BLaER1 treated with 17β-estradiol and CSF1 and Interleukin-3, amounts not matched to agents 10 nM and 100 nM (cell line): ENCODE results near the gene GTPBP3.

Source experiments
- H3K27ac ChIP-seq, 11 experiments: shearing (Covaris generic); formaldehyde crosslinking; 2 replicates each; pipeline ENCODE4 v1.8.1; 2022
- H3K27me3 ChIP-seq, 11 experiments: shearing (Covaris generic); formaldehyde crosslinking; 2 replicates each; pipeline ENCODE4 v1.8.1; 2022
- H3K36me3 ChIP-seq, 11 experiments: shearing (Covaris generic); formaldehyde crosslinking; 2 replicates each; pipeline ENCODE4 v1.8.1; 2022
- H3K4me1 ChIP-seq, 10 experiments: shearing (Covaris generic); formaldehyde crosslinking; 2 replicates each; pipeline ENCODE4 v1.8.1; 2022
- H3K4me2 ChIP-seq, 11 experiments: shearing (Covaris generic); formaldehyde crosslinking; 2 replicates each; pipeline ENCODE4 v1.8.1; 2022
- H3K4me3 ChIP-seq, 10 experiments: shearing (Covaris generic); formaldehyde crosslinking; 2 replicates each; pipeline ENCODE4 v1.8.1; 2022
- H3K9ac ChIP-seq, 11 experiments: shearing (Covaris generic); formaldehyde crosslinking; 2 replicates each; pipeline ENCODE4 v1.8.1; 2022
- H3K9me3 ChIP-seq, 11 experiments: shearing (Covaris generic); formaldehyde crosslinking; replicated peaks in 1 of 11; 2 replicates each; pipeline ENCODE4 v1.8.1; 2022
- H4K20me1 ChIP-seq, 11 experiments: shearing (Covaris generic); formaldehyde crosslinking; 2 replicates each; pipeline ENCODE4 v1.8.1; 2022
- Cebpa-rat ChIP-seq, 11 experiments: shearing (Covaris generic); IDR thresholded peaks; 2 replicates each; pipeline ENCODE4 v1.8.1; 2022

GTPBP3 gene

DNA sequence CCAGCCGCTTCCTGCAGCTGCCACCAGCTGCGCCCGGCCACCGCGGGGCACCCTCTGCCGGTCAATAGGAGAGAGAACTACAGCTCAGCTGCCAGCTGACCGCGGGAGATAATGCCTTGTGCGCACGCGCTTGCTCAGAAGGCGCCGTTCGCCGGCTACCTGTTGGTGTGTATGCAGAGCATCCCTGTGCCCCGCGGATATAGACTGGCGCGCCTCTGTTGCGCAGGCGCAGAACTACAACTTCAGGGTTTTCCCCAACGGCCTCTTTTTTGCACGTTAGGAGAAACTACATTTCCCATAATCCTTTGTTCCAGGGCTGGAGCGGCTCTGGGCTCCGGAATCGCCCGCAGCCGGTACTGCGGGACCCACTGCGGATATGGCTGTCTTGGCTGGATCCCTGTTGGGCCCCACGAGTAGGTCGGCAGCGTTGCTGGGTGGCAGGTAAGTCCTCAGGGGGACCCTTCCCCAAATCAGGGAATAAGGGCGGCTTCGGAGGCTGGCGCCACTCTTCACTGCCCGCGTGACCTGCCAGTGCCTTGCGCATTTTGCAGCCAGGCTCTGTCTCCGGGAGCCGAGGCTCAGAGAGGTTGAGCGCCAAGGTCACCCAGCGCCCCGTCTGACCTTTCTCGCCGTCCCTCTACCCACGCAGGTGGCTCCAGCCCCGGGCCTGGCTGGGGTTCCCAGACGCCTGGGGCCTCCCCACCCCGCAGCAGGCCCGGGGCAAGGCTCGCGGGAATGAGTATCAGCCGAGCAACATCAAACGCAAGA, 31.7 kb upstream of the GTPBP3 start, which contains the start of gene MRPL34:
Gene MRPL34, plus strand, starts transcription at position 356 of the 768 bp plus-strand sequence. Its CDS starts 21 bp downstream, at position 377.
- peak within 1 kb of the TSS; percentile 73 to 93 (median 89) for H3K27ac ChIP-seq
- peaks cover 63 to 74% (median 69%) of the 10 kb centered on the region in 10 experiments for H3K4me1 ChIP-seq
- H3K27me3 ChIP-seq = no peaks in the 10 kb centered on the region
- H4K20me1 ChIP-seq = peaks cover 6 to 27% (median 11%) of the 10 kb centered on the region in 11 experiments; a peak in 19 of 22 replicates
- TF ChIP-seq Cebpa-rat (IDR thresholded peaks at IDR 0.05) = no peak
- peak within 1 kb of the TSS; percentile 83 to 94 (median 88) for H3K9ac ChIP-seq
- H3K4me2 ChIP-seq = peak within 1 kb of the TSS; percentile 78 to 99 (median 97)
- H3K36me3 ChIP-seq = peaks cover 9 to 13% (median 10%) of the 10 kb centered on the region in 11 experiments; a peak in 21 of 22 replicates
- H3K9me3 ChIP-seq = no peaks in the 10 kb centered on the region
- H3K4me3 ChIP-seq = peak within 1 kb of the TSS; percentile 69 to 86 (median 77)

GRCh38 chr19:17306285-17306714, 31.1 kb upstream of the GTPBP3 start:
- Histone ChIP-seq H3K9ac (peak overlapping the region; percentile 83 to 94 (median 88)), H3K36me3 (peaks cover 3 to 13% (median 6%) of the 10 kb centered on the region in 11 experiments; a peak in 21 of 22 replicates), H3K4me2 (peak overlapping the region; percentile 78 to 99 (median 96)), H3K4me3 (peak overlapping the region; percentile 69 to 86 (median 77)), H3K27me3 (no peaks in the 10 kb centered on the region), H3K4me1 (peaks cover 68 to 75% (median 71%) of the 10 kb centered on the region in 10 experiments), H3K27ac (peak overlapping the region; percentile 73 to 93 (median 89)), H4K20me1 (peaks cover 5 to 27% (median 14%) of the 10 kb centered on the region in 11 experiments; a peak in 20 of 22 replicates), H3K9me3 (no peaks in the 10 kb centered on the region)
- TF ChIP-seq Cebpa-rat (IDR thresholded peaks at IDR 0.05) = no peak

- Histone ChIP-seq H3K4me1 (peaks cover 57 to 71% (median 69%) of the 10 kb centered on the region in 10 experiments), H3K4me2 (peak overlapping the region; percentile 78 to 99 (median 96); a peak in 21 of 22 replicates), H3K9ac (peak overlapping the region in 3 of 11 experiments; percentile 12 to 94 (median 88); a peak in 3 of 22 replicates), H3K27me3 (no peaks in the 10 kb centered on the region), H3K4me3 (no peak overlapping the region), H3K27ac (peak overlapping the region in 1 of 11 experiments; percentile 23; a peak in 1 of 22 replicates), H3K36me3 (peaks cover 14 to 26% (median 18%) of the 10 kb centered on the region in 11 experiments; a peak in 21 of 22 replicates), H3K9me3 (no peaks in the 10 kb centered on the region), H4K20me1 (peaks cover 21 to 35% (median 30%) of the 10 kb centered on the region in 11 experiments; a peak in 21 of 22 replicates)
- no peak for TF ChIP-seq Cebpa-rat (IDR thresholded peaks at IDR 0.05)
Observed at GRCh38 chr19:17307876-17308377, 29.4 kb upstream of the GTPBP3 start.

DNA sequence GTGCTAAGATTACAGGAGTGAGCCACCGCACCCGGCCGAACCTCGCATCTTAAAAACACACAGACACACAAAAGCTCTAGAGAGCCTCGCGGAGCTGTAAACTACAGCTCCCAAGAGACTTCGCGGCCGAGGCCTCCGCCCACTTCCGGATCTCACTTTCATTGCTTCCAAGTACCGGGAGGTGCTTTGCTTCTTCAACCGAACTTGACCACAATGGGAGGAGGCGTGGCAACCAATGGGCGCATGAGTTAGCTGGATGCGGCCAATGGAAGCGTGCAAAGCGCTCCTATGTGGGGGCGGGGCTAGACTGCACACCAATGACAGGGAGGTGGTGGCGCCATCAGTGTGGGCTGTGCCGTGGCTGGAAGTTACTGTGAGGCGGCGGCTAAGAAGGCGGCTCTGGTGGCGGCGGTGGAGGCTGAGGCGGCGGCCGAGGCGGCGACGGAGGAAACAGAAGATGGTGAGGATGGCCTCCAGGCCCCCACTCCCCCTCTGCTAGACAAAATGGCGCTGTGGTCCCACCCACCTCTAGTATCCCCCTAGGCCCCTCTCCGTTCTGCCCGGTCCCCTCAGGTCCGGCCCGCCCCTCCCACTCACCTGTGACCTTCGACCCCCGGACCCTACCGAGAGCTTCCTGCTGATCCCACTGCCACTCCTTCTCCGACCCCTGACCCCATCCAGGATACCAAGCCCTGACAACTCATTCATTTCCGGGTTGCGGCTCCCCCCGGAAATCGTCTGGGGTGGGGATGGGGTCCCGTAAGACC, 28.0 kb upstream of the GTPBP3 start, which contains the start of gene DDA1:
Gene DDA1, plus strand, starts transcription at position 366 of the 767 bp plus-strand sequence. Its CDS starts 92 bp downstream, at position 458.
- peak within 1 kb of the TSS; percentile 77 to 90 (median 85) for H3K27ac ChIP-seq
- H3K4me3 ChIP-seq = peak within 1 kb of the TSS; percentile 78 to 97 (median 90)
- no peaks in the 10 kb centered on the region for H3K9me3 ChIP-seq
- peaks cover 46 to 60% (median 58%) of the 10 kb centered on the region in 10 experiments for H3K4me1 ChIP-seq
- peak within 1 kb of the TSS; percentile 94 to 99 (median 97) for H3K4me2 ChIP-seq
- H4K20me1 ChIP-seq = peaks cover 34 to 49% (median 45%) of the 10 kb centered on the region in 11 experiments; a peak in 21 of 22 replicates
- peak within 1 kb of the TSS; percentile 85 to 94 (median 89) for H3K9ac ChIP-seq
- no peaks in the 10 kb centered on the region for H3K27me3 ChIP-seq
- TF ChIP-seq Cebpa-rat (IDR thresholded peaks at IDR 0.05) = no peak
- H3K36me3 ChIP-seq = peaks cover 24 to 41% (median 32%) of the 10 kb centered on the region in 11 experiments

DNA sequence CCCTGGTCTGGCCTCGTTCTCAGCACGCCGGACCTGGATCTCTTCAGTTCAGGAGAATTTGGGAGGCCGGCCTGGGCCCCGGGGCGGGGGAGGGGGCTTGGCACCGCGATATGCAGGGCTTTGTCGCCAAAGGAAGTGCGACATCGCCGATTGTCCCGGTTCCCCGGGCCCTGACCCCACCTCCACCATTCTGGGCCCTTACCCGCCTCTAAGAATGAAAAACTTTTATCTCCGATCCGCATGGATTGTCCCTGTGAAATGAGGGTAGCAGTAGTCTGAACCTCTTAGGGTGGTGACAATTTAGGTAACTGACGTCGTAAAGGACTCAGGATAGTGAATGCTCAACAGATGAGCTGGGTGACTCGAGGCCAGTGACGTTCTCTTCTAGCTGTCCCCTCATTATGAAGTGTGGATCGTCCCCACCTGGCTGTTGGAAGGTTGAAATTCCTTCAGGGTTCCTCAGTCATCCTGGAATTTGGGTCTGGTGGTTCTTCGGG, 27.3 kb upstream of the GTPBP3 start:
- Histone ChIP-seq H3K9ac (peak overlapping the region; percentile 85 to 94 (median 89)), H3K9me3 (no peaks in the 10 kb centered on the region), H4K20me1 (peaks cover 34 to 53% (median 48%) of the 10 kb centered on the region in 11 experiments; a peak in 21 of 22 replicates), H3K27me3 (no peaks in the 10 kb centered on the region), H3K4me2 (peak overlapping the region; percentile 84 to 99 (median 95)), H3K36me3 (peaks cover 29 to 46% (median 37%) of the 10 kb centered on the region in 11 experiments), H3K27ac (peak overlapping the region; percentile 77 to 90 (median 85)), H3K4me3 (peak overlapping the region; percentile 78 to 97 (median 90)), H3K4me1 (peaks cover 40 to 54% (median 52%) of the 10 kb centered on the region in 10 experiments)
- no peak for TF ChIP-seq Cebpa-rat (IDR thresholded peaks at IDR 0.05)

DNA sequence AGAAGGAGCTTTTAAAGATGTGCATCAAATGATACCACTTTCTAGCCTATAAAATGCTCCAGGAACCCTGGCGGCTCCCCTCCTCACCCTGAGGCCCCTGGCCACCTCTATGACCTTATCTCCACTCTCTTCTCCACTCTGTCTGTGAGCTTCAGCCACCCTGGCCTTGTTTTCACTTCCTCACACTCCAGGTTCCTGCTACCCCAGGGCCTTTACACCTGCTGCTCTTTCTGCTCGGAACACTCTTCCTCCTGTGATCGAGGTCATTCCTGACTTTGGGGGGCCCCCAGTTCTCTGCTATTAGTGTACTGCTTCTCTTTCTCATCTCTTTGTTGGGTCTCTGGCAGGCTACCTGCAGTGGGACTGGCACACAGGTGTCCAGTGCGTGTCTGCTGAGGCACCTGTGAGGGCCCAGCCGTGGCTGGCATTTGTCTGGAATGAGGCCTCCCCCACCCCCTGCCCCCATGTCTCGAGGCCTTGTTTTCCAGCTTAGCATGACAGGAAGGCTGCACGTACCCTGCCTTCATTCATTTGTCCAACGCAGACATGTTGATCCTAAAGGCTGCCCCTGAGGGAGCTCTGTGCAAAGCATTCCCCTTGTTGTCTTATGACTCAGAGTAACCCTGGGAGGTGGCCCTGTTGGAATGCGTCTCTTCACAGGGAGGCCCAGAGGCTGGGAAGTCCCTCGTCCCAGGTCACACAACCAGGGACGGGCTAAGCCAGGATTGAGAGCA, 25.7 kb upstream of the GTPBP3 start:
- Histone ChIP-seq H3K27ac (0 out of 22 replicates have a peak overlapping the region, but pooled peaks of 1 of the 11 experiments have one; percentile 7), H3K9me3 (no peaks in the 10 kb centered on the region), H3K9ac (peak overlapping the region in 8 of 11 experiments; percentile 34 to 91 (median 50); a peak in 12 of 22 replicates), H3K27me3 (no peaks in the 10 kb centered on the region), H3K4me1 (peaks cover 33 to 62% (median 47%) of the 10 kb centered on the region in 10 experiments), H4K20me1 (peaks cover 34 to 60% (median 52%) of the 10 kb centered on the region in 11 experiments; a peak in 21 of 22 replicates), H3K4me3 (no peak overlapping the region), H3K36me3 (peaks cover 39 to 58% (median 50%) of the 10 kb centered on the region in 11 experiments), H3K4me2 (peak overlapping the region in 8 of 11 experiments; percentile 18 to 99 (median 94); a peak in 10 of 22 replicates)
- TF ChIP-seq Cebpa-rat (IDR thresholded peaks at IDR 0.05) = no peak
